Right lobe of liver (tissue), 4 donors: ENCODE data around the gene TRIM4.
"Not testable (repeated sequence)": the region's sequence is repeated elsewhere in the genome, so short reads cannot be mapped to it uniquely, and the experiment has no call there.

ENCODE experiments used
- POLR2A ChIP-seq: fragments of 450-650 bp; IDR thresholded peaks from one replicate; pipeline ENCODE4 v1.6.1; 2017; ENCODE audit warnings: antibody characterized with exemption, mild to moderate bottlenecking
- TF ChIP-seq, protein P1 (sequence below), 4 donors: fragments of 200-600 bp in 3 of 4; fragments of 450-650 bp in 1 of 4; IDR thresholded peaks; one replicate each; pipeline versions ENCODE4 v1.5.1 to v1.8.0; 2016 to 2022; ENCODE audit warnings: antibody characterized with exemption in 4 of 4, mild to moderate bottlenecking in 2 of 4
- donor health status: DM: no; HTN: no; CAD: no.
- donor health status: DM: no; HTN: no; CAD: no.
- donor health status: DM: no; HTN: yes; CAD: no.

GRCh38 chr7:99890348-99890747 is 29.0 kb downstream of the TRIM4 start:
- TF ChIP-seq, protein P1, sequence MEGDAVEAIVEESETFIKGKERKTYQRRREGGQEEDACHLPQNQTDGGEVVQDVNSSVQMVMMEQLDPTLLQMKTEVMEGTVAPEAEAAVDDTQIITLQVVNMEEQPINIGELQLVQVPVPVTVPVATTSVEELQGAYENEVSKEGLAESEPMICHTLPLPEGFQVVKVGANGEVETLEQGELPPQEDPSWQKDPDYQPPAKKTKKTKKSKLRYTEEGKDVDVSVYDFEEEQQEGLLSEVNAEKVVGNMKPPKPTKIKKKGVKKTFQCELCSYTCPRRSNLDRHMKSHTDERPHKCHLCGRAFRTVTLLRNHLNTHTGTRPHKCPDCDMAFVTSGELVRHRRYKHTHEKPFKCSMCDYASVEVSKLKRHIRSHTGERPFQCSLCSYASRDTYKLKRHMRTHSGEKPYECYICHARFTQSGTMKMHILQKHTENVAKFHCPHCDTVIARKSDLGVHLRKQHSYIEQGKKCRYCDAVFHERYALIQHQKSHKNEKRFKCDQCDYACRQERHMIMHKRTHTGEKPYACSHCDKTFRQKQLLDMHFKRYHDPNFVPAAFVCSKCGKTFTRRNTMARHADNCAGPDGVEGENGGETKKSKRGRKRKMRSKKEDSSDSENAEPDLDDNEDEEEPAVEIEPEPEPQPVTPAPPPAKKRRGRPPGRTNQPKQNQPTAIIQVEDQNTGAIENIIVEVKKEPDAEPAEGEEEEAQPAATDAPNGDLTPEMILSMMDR (IDR thresholded peaks at IDR 0.05), result not testable (repeated sequence)
- TF ChIP-seq POLR2A, result not testable (repeated sequence)
